HepG2 (cell line): Measurements from ENCODE around the gene THAP10. TPM values are rescaled to one million over a fixed set of nuclear protein-coding genes. Genes with fewer than 3 reads are reported as not detected.
A peak's percentile ranks its signal among the peaks of the same experiment; 100 is the strongest.

Experiments
- EHMT2 ChIP-seq: fragments of 200-600 bp; sonication (generic); IDR thresholded peaks from 2 replicates; pipeline ENCODE4 v1.7.0; 2017; ENCODE audit warnings: antibody characterized with exemption, low read depth, low read length, borderline replicate concordance
- ELF3 ChIP-seq: IDR thresholded peaks from 2 replicates; pipeline ENCODE4 v1.6.1; 2016; ENCODE audit warnings: missing genetic modification reagents, missing compliant biosample characterization
- EZH2 ChIP-seq: conservative IDR thresholded peaks from 2 replicates; pipeline ENCODE4 v1.6.1; 2012; ENCODE audit warnings: mild to moderate bottlenecking, low read depth, low read length, moderate library complexity
- FOXA3 ChIP-seq: IDR thresholded peaks from 2 replicates; pipeline ENCODE4 v1.6.1; 2016; ENCODE audit warnings: missing genetic modification reagents, missing compliant biosample characterization
- HDAC1 ChIP-seq: sonication (generic); formaldehyde crosslinking; IDR thresholded peaks from 2 replicates; pipeline ENCODE4 v1.5.1; 2020; ENCODE audit warnings: mild to moderate bottlenecking, missing genetic modification reagents
- NR2C2 ChIP-seq: sonication (generic); formaldehyde crosslinking; IDR thresholded peaks from 2 replicates; pipeline ENCODE4 v1.4.0; 2020; ENCODE audit warnings: missing genetic modification reagents, mild to moderate bottlenecking, moderate library complexity, borderline replicate concordance
- PLRG1 ChIP-seq: fragments of 450-650 bp; conservative IDR thresholded peaks from 2 replicates; pipeline ENCODE4 v1.6.1; 2016
- ZMYM2 ChIP-seq: sonication (generic); formaldehyde crosslinking; IDR thresholded peaks from 2 replicates; pipeline ENCODE4 v1.8.0; 2022; ENCODE audit warnings: mild to moderate bottlenecking, missing genetic modification reagents
- ZNF251 ChIP-seq: sonication (generic); formaldehyde crosslinking; IDR thresholded peaks from 2 replicates; pipeline ENCODE4 v1.9.0; 2021; ENCODE audit warnings: mild to moderate bottlenecking, missing genetic modification reagents
- ZNF3 ChIP-seq: IDR thresholded peaks from 2 replicates; pipeline ENCODE4 v1.7.0; 2017; ENCODE audit warnings: inconsistent platforms
- ZNF343 ChIP-seq: sonication (generic); formaldehyde crosslinking; IDR thresholded peaks from 2 replicates; pipeline ENCODE4 v1.4.0; 2020; ENCODE audit warnings: mild to moderate bottlenecking, missing genetic modification reagents
- ZNF510 ChIP-seq: sonication (generic); formaldehyde crosslinking; IDR thresholded peaks from 2 replicates; pipeline ENCODE4 v1.4.0; 2020; ENCODE audit warnings: low read depth, mild to moderate bottlenecking, missing genetic modification reagents
- ZNF564 ChIP-seq: sonication (generic); formaldehyde crosslinking; IDR thresholded peaks from 2 replicates; pipeline ENCODE4 v1.8.1; 2023; ENCODE audit warnings: mild to moderate bottlenecking, missing genetic modification reagents
- ZNF577 ChIP-seq: sonication (generic); formaldehyde crosslinking; IDR thresholded peaks from 2 replicates; pipeline ENCODE4 v1.4.0; 2020; ENCODE audit warnings: mild to moderate bottlenecking, low read depth, missing genetic modification reagents, borderline replicate concordance
- ZNF776 ChIP-seq: sonication (generic); formaldehyde crosslinking; IDR thresholded peaks from 2 replicates; pipeline ENCODE4 v1.4.0; 2020; ENCODE audit warnings: mild to moderate bottlenecking, missing genetic modification reagents
- polyA plus RNA-seq, 8 experiments: library from polyadenylated mRNA; depleted of rRNA in 3 of 8; stranded (reverse) in 7 of 8; unstranded in 1 of 8; fragments of >200 nt; fragmentation: Illumina TruSeq in 4 of 8; extraction: Trizol in 4 of 8; gene quantifications; 2 replicates each; pipeline versions ENCODE4 v1.2.1 to v1.2.3, GENCODE V29; 2011 to 2016; ENCODE audit warnings: low read depth in 4 of 8, missing spikeins in 1 of 8, mixed read lengths in 1 of 8; ENCODE audit not compliant: insufficient read depth in 1 of 8
- total RNA-seq, 5 experiments: library from RNA; depleted of rRNA; stranded (reverse); fragments of >200 nt; fragmentation: Illumina TruSeq; extraction: Trizol; gene quantifications; 2 replicates each; pipeline ENCODE4 v1.2.3, GENCODE V29; 2016; ENCODE audit warnings: low read depth in 1 of 5
- TF ChIP-seq, protein P1 (sequence below): IDR thresholded peaks from 2 replicates; pipeline ENCODE4 v1.4.0; 2020; ENCODE audit warnings: mild to moderate bottlenecking, missing genetic modification reagents
- TF ChIP-seq, protein P2 (sequence below): sonication (generic); formaldehyde crosslinking; IDR thresholded peaks from 2 replicates; pipeline ENCODE4 v1.5.1; 2020; ENCODE audit warnings: missing genetic modification reagents, mild to moderate bottlenecking, borderline replicate concordance
- TF ChIP-seq, protein P3 (sequence below): sonication (generic); formaldehyde crosslinking; conservative IDR thresholded peaks from 2 replicates; pipeline ENCODE4 v1.5.0; 2020; ENCODE audit warnings: missing genetic modification reagents
- TF ChIP-seq, protein P4 (sequence below): sonication (generic); formaldehyde crosslinking; IDR thresholded peaks from 2 replicates; pipeline ENCODE4 v1.9.0; 2021; ENCODE audit warnings: missing genetic modification reagents, borderline replicate concordance

Gene THAP10
- total and polyA plus RNA-seq, 2 of the 13 experiments (the other 11 are each of a cell fraction or from before 2014, with no cell fraction given) = 0.64 to 0.69 TPM

DNA sequence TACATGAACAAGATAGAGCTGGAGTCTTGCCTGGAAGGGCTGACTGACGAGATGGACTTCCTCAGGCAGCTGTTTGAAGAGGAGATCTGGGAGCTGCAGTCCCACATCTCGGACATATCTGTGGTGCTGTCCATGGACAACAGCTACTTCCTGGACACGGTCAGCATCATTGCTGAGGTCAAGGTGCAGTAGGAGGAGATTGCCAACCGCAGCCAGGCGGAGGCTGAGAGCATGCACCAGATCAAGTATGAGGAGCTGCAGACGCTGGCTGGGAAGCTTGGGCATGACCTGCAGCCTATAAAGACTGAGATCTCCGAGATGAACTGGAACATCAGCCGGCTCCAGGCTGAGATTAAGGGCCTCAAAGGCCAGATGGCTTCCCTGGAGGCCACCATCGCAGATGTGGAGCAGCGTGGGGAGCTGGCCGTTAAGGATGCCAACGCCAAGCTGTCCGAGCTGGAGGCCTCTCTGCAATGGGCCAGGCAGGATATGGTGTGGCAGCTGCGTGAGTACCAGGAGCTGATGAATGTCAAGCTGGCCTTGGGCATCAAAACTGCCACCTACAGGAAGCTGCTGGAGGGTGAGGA lies 32.8 kb downstream of the THAP10 start (continued):
- TF ChIP-seq, protein P1, sequence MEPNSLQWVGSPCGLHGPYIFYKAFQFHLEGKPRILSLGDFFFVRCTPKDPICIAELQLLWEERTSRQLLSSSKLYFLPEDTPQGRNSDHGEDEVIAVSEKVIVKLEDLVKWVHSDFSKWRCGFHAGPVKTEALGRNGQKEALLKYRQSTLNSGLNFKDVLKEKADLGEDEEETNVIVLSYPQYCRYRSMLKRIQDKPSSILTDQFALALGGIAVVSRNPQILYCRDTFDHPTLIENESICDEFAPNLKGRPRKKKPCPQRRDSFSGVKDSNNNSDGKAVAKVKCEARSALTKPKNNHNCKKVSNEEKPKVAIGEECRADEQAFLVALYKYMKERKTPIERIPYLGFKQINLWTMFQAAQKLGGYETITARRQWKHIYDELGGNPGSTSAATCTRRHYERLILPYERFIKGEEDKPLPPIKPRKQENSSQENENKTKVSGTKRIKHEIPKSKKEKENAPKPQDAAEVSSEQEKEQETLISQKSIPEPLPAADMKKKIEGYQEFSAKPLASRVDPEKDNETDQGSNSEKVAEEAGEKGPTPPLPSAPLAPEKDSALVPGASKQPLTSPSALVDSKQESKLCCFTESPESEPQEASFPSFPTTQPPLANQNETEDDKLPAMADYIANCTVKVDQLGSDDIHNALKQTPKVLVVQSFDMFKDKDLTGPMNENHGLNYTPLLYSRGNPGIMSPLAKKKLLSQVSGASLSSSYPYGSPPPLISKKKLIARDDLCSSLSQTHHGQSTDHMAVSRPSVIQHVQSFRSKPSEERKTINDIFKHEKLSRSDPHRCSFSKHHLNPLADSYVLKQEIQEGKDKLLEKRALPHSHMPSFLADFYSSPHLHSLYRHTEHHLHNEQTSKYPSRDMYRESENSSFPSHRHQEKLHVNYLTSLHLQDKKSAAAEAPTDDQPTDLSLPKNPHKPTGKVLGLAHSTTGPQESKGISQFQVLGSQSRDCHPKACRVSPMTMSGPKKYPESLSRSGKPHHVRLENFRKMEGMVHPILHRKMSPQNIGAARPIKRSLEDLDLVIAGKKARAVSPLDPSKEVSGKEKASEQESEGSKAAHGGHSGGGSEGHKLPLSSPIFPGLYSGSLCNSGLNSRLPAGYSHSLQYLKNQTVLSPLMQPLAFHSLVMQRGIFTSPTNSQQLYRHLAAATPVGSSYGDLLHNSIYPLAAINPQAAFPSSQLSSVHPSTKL = no peak
- no peak for TF ChIP-seq ZNF577 (CRISPR knock-in tag)
- no peak for TF ChIP-seq ZNF776 (CRISPR knock-in tag)
- TF ChIP-seq ELF3 = peak; percentile 51; the same call in 1 of the 2 replicates
- TF ChIP-seq PLRG1 = no peak
- TF ChIP-seq FOXA3 (CRISPR knock-in tag) = 0 out of 2 replicates have a peak, but pooled peaks have one; percentile 17
- TF ChIP-seq, protein P2, sequence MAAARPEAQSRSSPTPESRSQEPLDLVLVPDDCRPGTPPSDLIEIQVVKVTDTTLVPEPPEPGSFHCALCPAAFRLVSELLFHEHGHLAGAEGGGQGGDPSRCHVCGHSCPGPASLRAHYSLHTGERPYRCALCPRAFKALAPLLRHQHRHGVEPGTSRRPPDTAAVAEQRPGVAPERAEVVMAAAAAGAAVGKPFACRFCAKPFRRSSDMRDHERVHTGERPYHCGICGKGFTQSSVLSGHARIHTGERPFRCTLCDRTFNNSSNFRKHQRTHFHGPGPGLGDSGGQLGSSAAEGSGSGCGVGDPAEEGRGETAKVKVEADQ (CRISPR knock-in tag) = no peak
- TF ChIP-seq, protein P3, sequence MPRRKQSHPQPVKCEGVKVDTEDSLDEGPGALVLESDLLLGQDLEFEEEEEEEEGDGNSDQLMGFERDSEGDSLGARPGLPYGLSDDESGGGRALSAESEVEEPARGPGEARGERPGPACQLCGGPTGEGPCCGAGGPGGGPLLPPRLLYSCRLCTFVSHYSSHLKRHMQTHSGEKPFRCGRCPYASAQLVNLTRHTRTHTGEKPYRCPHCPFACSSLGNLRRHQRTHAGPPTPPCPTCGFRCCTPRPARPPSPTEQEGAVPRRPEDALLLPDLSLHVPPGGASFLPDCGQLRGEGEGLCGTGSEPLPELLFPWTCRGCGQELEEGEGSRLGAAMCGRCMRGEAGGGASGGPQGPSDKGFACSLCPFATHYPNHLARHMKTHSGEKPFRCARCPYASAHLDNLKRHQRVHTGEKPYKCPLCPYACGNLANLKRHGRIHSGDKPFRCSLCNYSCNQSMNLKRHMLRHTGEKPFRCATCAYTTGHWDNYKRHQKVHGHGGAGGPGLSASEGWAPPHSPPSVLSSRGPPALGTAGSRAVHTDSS (CRISPR knock-in tag) = no peak
- TF ChIP-seq ZNF343 (CRISPR knock-in tag) = no peak
- TF ChIP-seq ZNF510 (CRISPR knock-in tag) = no peak
- no peak for TF ChIP-seq HDAC1 (CRISPR knock-in tag)
- TF ChIP-seq, protein P4, sequence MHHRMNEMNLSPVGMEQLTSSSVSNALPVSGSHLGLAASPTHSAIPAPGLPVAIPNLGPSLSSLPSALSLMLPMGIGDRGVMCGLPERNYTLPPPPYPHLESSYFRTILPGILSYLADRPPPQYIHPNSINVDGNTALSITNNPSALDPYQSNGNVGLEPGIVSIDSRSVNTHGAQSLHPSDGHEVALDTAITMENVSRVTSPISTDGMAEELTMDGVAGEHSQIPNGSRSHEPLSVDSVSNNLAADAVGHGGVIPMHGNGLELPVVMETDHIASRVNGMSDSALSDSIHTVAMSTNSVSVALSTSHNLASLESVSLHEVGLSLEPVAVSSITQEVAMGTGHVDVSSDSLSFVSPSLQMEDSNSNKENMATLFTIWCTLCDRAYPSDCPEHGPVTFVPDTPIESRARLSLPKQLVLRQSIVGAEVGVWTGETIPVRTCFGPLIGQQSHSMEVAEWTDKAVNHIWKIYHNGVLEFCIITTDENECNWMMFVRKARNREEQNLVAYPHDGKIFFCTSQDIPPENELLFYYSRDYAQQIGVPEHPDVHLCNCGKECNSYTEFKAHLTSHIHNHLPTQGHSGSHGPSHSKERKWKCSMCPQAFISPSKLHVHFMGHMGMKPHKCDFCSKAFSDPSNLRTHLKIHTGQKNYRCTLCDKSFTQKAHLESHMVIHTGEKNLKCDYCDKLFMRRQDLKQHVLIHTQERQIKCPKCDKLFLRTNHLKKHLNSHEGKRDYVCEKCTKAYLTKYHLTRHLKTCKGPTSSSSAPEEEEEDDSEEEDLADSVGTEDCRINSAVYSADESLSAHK (CRISPR knock-in tag) = no peak
- no peak for TF ChIP-seq ZMYM2
- no peak for TF ChIP-seq ZNF564 (CRISPR knock-in tag)
- no peak for TF ChIP-seq ZNF251 (CRISPR knock-in tag)
- no peak for TF ChIP-seq EHMT2
- no peak for TF ChIP-seq EZH2
- peak; percentile 80 for TF ChIP-seq NR2C2
- TF ChIP-seq ZNF3 (CRISPR knock-in tag) = no peak
- TF ChIP-seq, all 625 proteins: peak for 6
